Measurements from ENCODE around the gene CFAP53.

CFAP53 gene

DNA sequence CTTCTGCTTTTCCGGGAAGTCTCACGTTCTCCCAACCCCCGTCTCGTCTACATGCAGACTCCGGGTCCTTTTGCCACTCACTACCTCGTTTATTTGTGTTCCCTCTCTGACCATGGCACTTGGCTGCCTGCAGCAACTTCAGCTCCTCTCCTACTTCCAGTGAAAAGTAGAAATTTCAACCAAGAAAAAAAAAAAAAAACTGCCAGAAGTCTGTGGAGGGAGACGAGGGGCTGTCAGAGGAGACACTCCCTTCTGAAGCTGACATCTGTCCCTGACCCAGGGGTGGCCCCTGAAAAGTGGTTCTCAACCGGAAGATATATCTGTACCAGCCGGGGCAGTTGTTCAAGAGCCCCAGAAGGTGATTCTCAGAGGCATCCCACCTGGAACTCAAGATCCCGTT, 70.6 kb downstream of the CFAP53 start:
- H3K27ac ChIP-seq (ENCODE audit: insufficient read depth, low read depth, low read length, poor library complexity, severe bottlenecking), result no peak overlapping the region
- H3K4me3 ChIP-seq (ENCODE audit: insufficient read depth, low read depth, low read length), result no peak overlapping the region
- H3K27me3 ChIP-seq (ENCODE audit: control insufficient read depth, insufficient read depth, low read length, poor library complexity, severe bottlenecking), result peaks cover 67% of the 10 kb centered on the region
- no peaks in the 10 kb centered on the region for H3K9me3 ChIP-seq (ENCODE audit: control insufficient read depth, low read length)
- 50 to 54% methylated on average over 10 of the region's 10 CpGs for WGBS, 2 experiments
- H3K4me1 ChIP-seq (ENCODE audit: control insufficient read depth, insufficient read depth, low read length), result peaks cover 8% of the 10 kb centered on the region
- H3K36me3 ChIP-seq (ENCODE audit: control insufficient read depth, insufficient read depth, low read length), result no peaks in the 10 kb centered on the region

GRCh38 chr18:50194631-50195532, 71.4 kb downstream of the CFAP53 start, which contains the start of gene MYO5B:
Gene MYO5B, minus strand, starts transcription at chr18:50195147. Its CDS starts 354 bp downstream, at chr18:50194793.
- WGBS, 2 experiments, result 2% methylated on average over 115 of the region's 115 CpGs
- no peak within 1 kb of the TSS for H3K27ac ChIP-seq (ENCODE audit: insufficient read depth, low read depth, low read length, poor library complexity, severe bottlenecking)
- H3K9me3 ChIP-seq (ENCODE audit: control insufficient read depth, low read length), result no peaks in the 10 kb centered on the region
- peaks cover 74% of the 10 kb centered on the region for H3K27me3 ChIP-seq (ENCODE audit: control insufficient read depth, insufficient read depth, low read length, poor library complexity, severe bottlenecking)
- no peaks in the 10 kb centered on the region for H3K36me3 ChIP-seq (ENCODE audit: control insufficient read depth, insufficient read depth, low read length)
- peaks cover 8% of the 10 kb centered on the region for H3K4me1 ChIP-seq (ENCODE audit: control insufficient read depth, insufficient read depth, low read length)
- peak within 1 kb of the TSS; percentile 61 for H3K4me3 ChIP-seq (ENCODE audit: insufficient read depth, low read depth, low read length)

GRCh38 chr18:50193796-50194630, 72.3 kb downstream of the CFAP53 start:
- no peaks in the 10 kb centered on the region for H3K36me3 ChIP-seq (ENCODE audit: control insufficient read depth, insufficient read depth, low read length)
- no peak overlapping the region for H3K27ac ChIP-seq (ENCODE audit: insufficient read depth, low read depth, low read length, poor library complexity, severe bottlenecking)
- peaks cover 80% of the 10 kb centered on the region for H3K27me3 ChIP-seq (ENCODE audit: control insufficient read depth, insufficient read depth, low read length, poor library complexity, severe bottlenecking)
- 2% methylated on average over 68 of the region's 68 CpGs for WGBS, 2 experiments
- peaks cover 8% of the 10 kb centered on the region for H3K4me1 ChIP-seq (ENCODE audit: control insufficient read depth, insufficient read depth, low read length)
- peak overlapping the region; percentile 61 for H3K4me3 ChIP-seq (ENCODE audit: insufficient read depth, low read depth, low read length)
- no peaks in the 10 kb centered on the region for H3K9me3 ChIP-seq (ENCODE audit: control insufficient read depth, low read length)

DNA sequence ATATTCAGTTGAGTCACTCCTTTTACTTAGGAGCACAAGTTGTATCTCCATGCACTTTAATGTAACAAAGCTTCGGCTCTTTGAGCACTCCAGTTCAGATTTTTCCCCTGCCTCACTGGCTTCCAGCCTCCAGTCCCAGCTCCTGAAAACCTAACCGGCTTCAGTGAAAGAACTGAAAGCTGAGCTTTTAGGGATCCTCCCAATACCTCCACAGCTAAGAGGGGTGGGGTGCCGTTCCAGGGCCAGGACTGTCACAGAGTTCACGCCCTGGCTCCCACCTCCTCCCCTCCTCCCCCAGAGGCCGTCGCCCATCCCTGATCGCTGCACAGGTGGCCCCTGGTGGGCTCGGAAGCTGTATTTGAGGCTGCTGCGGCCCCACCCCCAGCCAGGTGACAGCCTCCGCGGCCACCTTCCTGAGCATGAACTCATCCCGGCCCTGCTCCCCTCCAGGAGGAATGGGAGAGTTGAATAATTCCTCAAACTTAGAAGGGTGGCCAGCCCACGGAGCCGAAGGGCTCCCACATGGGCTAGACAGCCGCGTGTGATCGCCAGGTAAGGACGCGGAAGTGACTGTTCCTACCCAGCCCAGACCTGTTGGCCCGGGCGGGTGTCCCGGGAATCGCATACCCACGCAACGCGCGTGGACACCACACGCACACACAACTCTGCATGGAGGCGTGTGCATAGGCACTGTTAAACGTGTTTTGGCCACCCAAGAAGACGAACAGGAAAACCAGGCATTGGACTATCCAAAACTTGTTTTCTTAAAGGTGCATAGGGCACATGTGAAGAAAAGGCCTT, 73.1 kb downstream of the CFAP53 start:
- Histone ChIP-seq H3K9me3 (ENCODE audit: control insufficient read depth, low read length) (no peaks in the 10 kb centered on the region), H3K36me3 (ENCODE audit: control insufficient read depth, insufficient read depth, low read length) (no peaks in the 10 kb centered on the region), H3K4me1 (ENCODE audit: control insufficient read depth, insufficient read depth, low read length) (peaks cover 8% of the 10 kb centered on the region), H3K27ac (ENCODE audit: insufficient read depth, low read depth, low read length, poor library complexity, severe bottlenecking) (no peak overlapping the region), H3K27me3 (ENCODE audit: control insufficient read depth, insufficient read depth, low read length, poor library complexity, severe bottlenecking) (peaks cover 80% of the 10 kb centered on the region), H3K4me3 (ENCODE audit: insufficient read depth, low read depth, low read length) (peak overlapping the region; percentile 4)
- 16% methylated on average over 31 of the region's 31 CpGs for WGBS, 2 experiments

GRCh38 chr18:50190926-50191325, 75.4 kb downstream of the CFAP53 start:
- H3K27me3 ChIP-seq (ENCODE audit: control insufficient read depth, insufficient read depth, low read length, poor library complexity, severe bottlenecking), result peaks cover 65% of the 10 kb centered on the region
- 60 to 63% methylated on average over 1 of the region's 1 CpG for WGBS, 2 experiments

DNA sequence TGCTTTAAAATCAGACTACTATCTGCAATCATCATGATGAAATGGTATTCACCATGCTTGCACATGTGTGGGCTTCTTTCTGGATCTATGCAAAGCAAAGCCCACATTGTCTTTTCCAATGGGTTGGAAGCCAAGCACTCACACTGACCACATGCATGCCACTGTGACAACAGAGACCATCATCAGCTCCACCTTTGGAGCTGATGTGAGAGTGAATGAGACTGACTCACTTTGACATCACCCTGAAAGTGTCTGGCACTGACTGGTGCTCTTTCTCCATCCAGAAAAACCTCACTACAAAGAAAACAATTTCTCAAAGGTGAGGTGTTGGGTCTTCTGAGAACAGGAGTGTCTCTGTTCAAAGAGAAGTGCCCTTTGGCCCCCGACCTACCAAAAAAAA, 76.1 kb downstream of the CFAP53 start:
- Histone ChIP-seq H3K36me3 (ENCODE audit: control insufficient read depth, insufficient read depth, low read length) (no peaks in the 10 kb centered on the region), H3K4me3 (ENCODE audit: insufficient read depth, low read depth, low read length) (no peak overlapping the region), H3K4me1 (ENCODE audit: control insufficient read depth, insufficient read depth, low read length) (peaks cover 8% of the 10 kb centered on the region), H3K27ac (ENCODE audit: insufficient read depth, low read depth, low read length, poor library complexity, severe bottlenecking) (no peak overlapping the region), H3K9me3 (ENCODE audit: control insufficient read depth, low read length) (no peaks in the 10 kb centered on the region), H3K27me3 (ENCODE audit: control insufficient read depth, insufficient read depth, low read length, poor library complexity, severe bottlenecking) (peaks cover 58% of the 10 kb centered on the region)
- WGBS, 2 experiments, result no CpG with 5 or more reads among the region's 1 CpG

More at GRCh38 chr18:50190926-50191325, 75.4 kb downstream of the CFAP53 start:
- Histone ChIP-seq H3K27ac (ENCODE audit: insufficient read depth, low read depth, low read length, poor library complexity, severe bottlenecking) (no peak overlapping the region), H3K36me3 (ENCODE audit: control insufficient read depth, insufficient read depth, low read length) (no peaks in the 10 kb centered on the region), H3K9me3 (ENCODE audit: control insufficient read depth, low read length) (no peaks in the 10 kb centered on the region), H3K4me3 (ENCODE audit: insufficient read depth, low read depth, low read length) (no peak overlapping the region), H3K4me1 (ENCODE audit: control insufficient read depth, insufficient read depth, low read length) (peaks cover 8% of the 10 kb centered on the region)

DNA sequence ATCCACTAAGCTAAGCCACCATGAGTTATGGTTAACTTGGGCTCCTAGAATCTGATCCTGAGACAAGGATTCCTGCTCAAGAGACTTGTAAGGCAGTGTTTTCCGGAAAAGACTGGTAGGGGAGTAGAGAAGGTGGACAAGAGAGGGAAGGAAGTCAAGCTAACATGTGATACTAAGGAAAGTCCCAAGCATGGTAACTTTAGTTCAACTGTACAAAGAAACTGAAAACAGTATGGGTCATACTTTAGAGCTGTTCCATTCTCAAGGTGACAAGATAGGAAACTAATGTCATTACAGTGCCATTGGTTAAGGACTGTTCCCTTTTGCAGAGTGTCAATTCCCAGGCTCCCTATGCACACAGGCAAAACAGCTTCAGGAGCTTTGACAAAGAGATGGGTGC, 77.1 kb downstream of the CFAP53 start:
- WGBS, 2 experiments, result 91 to 93% methylated on average over 1 of the region's 1 CpG

GRCh38 chr18:50188652-50189051, 77.6 kb downstream of the CFAP53 start:
- Histone ChIP-seq H3K4me3 (ENCODE audit: insufficient read depth, low read depth, low read length) (no peak overlapping the region), H3K27ac (ENCODE audit: insufficient read depth, low read depth, low read length, poor library complexity, severe bottlenecking) (no peak overlapping the region), H3K27me3 (ENCODE audit: control insufficient read depth, insufficient read depth, low read length, poor library complexity, severe bottlenecking) (peaks cover 42% of the 10 kb centered on the region), H3K9me3 (ENCODE audit: control insufficient read depth, low read length) (no peaks in the 10 kb centered on the region), H3K36me3 (ENCODE audit: control insufficient read depth, insufficient read depth, low read length) (no peaks in the 10 kb centered on the region), H3K4me1 (ENCODE audit: control insufficient read depth, insufficient read depth, low read length) (peaks cover 8% of the 10 kb centered on the region)
- WGBS, 2 experiments, result 92 to 94% methylated on average over 6 of the region's 6 CpGs

More for the DNA sequence above, 77.1 kb downstream of the CFAP53 start:
- no peak overlapping the region for H3K27ac ChIP-seq (ENCODE audit: insufficient read depth, low read depth, low read length, poor library complexity, severe bottlenecking)
- no peaks in the 10 kb centered on the region for H3K9me3 ChIP-seq (ENCODE audit: control insufficient read depth, low read length)
- H3K4me1 ChIP-seq (ENCODE audit: control insufficient read depth, insufficient read depth, low read length), result peaks cover 8% of the 10 kb centered on the region
- no peak overlapping the region for H3K4me3 ChIP-seq (ENCODE audit: insufficient read depth, low read depth, low read length)
- H3K27me3 ChIP-seq (ENCODE audit: control insufficient read depth, insufficient read depth, low read length, poor library complexity, severe bottlenecking), result peaks cover 47% of the 10 kb centered on the region
- H3K36me3 ChIP-seq (ENCODE audit: control insufficient read depth, insufficient read depth, low read length), result no peaks in the 10 kb centered on the region

DNA sequence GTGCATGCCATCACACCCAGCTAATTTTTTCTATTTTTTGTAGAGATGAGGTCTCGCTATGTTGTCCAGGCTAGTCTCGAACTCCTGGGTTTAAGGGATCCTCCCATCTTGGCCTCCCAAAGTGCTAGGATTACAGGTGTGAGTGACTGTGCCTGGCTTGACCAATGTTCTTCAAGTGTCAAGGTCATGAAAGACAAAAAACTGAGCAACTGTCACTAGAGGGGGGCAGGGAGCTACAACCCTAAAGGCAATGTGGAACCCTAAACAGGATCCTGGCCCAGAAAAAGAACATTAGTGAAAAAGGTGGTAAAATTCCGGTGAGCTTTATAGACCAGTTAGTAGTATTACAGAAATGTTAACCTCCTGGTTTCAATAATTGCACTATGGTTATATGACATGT, 78.6 kb downstream of the CFAP53 start:
- Histone ChIP-seq H3K36me3 (ENCODE audit: control insufficient read depth, insufficient read depth, low read length) (no peaks in the 10 kb centered on the region), H3K9me3 (ENCODE audit: control insufficient read depth, low read length) (no peaks in the 10 kb centered on the region), H3K27me3 (ENCODE audit: control insufficient read depth, insufficient read depth, low read length, poor library complexity, severe bottlenecking) (peaks cover 32% of the 10 kb centered on the region), H3K4me1 (ENCODE audit: control insufficient read depth, insufficient read depth, low read length) (no peaks in the 10 kb centered on the region), H3K27ac (ENCODE audit: insufficient read depth, low read depth, low read length, poor library complexity, severe bottlenecking) (no peak overlapping the region), H3K4me3 (ENCODE audit: insufficient read depth, low read depth, low read length) (no peak overlapping the region)
- 94 to 95% methylated on average over 3 of the region's 3 CpGs for WGBS, 2 experiments

Measured in ectodermal cell (in vitro differentiated cells).